AG08396 (cell line): ENCODE results near the gene CD247.

Experiments
- DNase-seq: peaks from one replicate; pipeline ENCODE4 v3.0.0; 2012; ENCODE audit warnings: low spot score, mixed read lengths

Gene CD247

DNA sequence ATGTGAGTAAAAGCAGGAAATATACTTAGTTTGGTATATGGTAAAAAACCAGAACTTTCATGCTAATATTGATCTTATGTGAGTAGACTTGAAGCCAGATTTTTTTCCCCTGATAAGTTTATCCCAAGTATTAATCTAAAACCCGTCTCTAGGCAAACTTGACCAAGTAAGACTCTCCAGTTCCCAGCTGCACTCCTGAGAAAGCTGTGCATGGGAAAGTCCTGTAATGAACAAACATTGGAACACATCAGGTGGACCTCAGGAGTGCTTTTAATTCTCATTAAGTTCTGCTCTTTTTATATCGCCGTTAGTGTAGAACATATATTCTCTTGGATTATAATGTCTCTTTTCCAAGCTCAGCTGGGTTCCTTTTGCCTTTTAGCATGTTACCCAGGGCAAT lies 105.0 kb downstream of the CD247 start:
- no peak for DNase-seq

GRCh38 chr1:167412920-167413319 lies 105.4 kb downstream of the CD247 start:
- DNase-seq, result no peak

DNA sequence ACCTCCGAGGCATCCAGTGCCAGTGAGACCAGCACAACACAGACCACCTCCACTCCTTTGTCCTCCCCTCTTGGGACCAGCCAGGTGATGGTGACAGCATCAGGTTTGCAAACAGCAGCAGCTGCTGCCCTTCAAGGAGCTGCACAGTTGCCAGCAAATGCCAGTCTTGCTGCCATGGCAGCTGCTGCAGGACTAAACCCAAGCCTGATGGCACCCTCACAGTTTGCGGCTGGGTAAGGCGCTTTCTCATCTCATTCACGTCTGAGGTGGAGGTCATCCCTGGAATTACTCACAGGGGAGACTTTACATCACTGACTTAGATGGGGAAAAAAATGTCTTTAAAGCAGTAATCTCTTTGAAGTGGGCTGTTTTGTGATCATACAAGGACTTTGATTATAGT lies 106.3 kb downstream of the CD247 start:
- DNase-seq, result no peak

DNA sequence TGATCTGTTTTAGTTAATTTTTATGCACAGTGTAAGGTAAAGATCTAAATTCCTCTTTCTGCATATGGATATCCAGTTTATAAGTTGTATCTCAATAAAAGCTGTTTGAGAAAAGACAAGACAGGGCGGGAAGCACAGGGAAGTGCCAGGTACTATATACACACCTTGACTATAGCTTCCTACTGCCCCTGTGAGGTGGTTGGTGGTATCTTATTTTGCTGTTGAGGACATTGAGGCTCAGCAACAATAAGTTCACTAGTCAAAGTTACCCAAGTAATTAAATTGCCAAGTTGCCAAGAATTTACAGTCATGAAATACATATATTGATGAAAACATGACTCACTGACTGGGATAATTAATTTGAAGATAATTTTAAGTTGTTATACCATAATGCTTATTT lies 109.1 kb downstream of the CD247 start:
- DNase-seq, result no peak

DNA sequence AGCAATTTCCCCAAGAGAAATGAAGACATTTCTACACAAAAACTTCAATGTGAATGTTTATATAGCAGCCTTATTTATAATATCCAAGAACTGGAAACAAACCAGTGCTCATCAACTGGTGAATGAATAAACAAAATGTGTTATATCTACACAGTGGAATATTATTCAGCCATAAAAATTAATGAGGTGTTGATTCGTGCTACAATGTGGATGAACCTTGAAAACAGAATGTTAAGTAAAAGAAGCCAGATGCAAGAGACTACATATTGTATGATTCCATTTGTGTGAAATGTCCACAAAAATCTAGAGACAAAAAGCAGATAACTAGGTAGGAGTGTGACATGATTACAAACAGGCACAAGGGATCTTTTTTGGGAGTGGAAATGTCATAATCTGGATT lies 110.0 kb downstream of the CD247 start:
- no peak for DNase-seq

DNA sequence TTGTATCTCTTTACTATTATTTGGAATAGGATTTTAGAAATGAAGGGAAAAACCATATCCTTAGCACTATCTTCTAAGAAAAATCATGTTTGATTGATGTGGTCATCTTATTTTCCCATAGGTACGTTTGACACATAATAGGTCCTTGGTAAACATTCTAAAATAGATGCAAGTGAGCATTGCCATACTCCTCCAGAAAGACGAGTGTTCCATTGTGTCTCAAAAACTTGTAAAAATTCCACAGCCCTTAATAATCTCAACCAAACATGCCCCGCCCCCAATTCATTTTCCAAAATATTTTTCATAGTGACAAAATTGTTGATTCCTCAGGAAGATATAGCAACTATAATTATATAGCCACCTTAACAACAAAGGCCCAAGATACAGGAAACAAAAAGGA lies 113.4 kb downstream of the CD247 start:
- no peak for DNase-seq

DNA sequence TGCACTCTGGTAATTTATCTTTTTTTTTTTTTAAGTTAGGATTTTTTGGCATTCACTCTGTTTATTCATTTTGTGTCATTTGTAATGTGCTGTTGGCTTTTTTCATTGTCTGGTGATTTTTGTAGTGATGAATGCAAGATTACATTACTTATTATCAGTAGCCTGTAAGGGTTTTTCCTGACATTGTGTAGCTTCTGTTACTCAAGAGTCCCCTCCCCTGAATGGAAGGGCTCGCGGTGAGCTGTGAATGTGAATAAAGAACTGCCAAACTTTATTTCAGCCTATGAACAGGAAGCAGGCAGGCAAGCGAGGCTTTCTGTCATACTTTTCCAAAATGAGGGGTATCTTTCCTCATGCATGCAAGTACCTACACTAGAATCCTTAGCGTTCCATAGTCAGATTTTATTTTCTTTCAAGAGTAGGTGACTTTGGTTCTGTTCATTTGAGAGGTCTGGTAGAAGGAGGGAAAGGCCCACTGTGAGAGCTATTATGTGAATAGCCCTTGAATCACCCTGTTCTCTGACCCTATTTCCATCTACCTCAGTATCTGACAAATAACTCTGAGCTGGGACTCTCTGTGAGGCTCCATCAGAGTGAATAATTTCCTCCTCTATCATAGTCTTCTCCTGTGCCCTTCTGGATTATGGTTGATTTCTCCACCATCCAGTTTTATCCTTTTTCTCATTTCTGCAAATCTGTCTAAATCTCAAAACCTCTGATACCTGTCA lies 114.0 kb downstream of the CD247 start:
- DNase-seq, result no peak

DNA sequence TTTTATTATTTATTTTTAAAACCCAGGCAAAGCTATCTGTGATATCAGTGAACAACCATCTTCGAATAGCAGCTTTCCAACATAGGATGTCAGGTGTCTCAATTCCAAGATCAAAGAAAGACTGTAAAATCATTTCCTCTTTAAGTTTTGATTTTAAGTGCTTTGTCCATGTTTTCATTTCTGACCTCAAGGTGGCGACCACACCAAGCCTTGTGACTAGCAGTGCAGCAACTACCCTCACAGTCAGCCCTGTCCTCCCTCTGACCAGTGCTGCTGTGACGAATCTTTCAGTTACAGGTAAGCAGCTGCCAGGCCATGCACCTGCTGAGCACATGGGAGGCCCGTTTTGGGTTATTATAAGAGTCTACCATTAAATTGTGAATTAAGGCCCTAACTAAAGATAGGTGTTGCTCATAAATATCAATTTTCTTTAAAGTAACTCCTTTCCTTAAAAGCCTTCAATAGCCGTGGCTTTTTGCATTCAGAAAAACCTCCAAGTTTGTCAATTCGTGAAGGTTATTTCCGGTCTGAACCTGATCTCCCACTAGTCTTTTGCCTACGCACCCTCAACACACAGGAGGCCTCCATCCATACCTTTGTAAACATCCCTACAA lies 117.0 kb downstream of the CD247 start:
- peak; percentile 37 for DNase-seq

DNA sequence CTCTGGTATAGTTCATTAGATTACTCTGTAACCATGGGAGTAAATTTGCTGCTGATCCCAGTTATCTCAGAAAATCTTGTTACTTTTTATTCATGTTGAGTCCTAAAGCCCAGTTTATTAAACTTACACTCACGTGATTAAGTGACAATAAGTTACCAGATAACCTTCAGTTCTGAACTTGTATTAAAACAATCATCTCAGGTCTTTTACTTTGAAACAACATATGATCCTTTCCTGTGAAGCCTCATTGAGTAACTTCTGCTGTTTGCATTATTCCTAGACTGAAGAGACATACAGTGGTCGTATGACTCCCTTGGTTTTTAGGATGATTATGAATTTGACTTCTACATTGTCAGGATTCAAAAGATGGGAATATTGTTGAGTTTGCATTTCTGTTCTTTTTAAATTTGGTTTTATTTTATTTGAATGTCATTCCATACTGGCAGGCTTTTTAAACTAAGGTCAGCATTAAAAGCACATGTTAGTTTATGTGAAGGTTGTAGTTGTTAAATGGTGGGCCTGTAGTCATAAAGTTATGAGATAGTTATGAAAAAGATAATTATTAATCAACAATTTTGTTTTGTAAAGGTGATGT lies 117.9 kb downstream of the CD247 start:
- DNase-seq, result no peak

- no peak for DNase-seq
These were observed 126.1 kb downstream of the CD247 start for GRCh38 chr1:167392200-167392696.

- DNase-seq, result no peak
These were observed 129.4 kb downstream of the CD247 start for GRCh38 chr1:167388976-167389375.

DNA sequence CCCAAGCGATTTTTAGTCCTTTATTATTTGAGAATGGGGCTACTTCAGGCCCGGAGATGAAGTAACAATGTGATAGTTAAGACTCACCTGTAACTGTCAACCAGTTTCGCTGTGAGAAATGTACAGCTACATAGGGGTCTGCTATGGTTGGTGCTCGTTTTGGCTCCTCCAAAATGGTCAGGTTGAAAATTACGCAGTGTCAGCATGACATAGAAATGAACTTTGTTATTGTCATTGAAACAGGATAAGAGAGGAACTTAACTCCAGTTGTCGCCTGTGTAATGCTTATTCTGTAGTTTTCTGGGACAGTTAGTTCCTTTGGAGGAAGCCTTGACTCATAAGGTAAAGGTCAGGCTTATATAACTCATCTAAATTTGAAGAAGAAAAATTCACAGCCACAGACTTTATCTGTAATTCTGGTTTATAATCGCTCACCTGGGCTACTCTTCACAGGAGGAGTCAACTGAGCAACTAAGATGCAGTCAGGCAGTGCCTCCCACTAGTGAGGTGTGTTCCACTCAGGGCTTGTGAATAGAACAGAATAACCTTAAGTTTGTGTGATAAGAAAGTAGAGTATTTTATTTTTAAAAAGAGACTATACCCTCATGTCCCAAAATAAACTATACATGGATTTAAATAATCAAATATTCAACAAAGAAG lies 130.9 kb downstream of the CD247 start:
- DNase-seq, result no peak
